Aorta (tissue), 5 donors: ENCODE measurements around the gene ACER3. TPM values are rescaled to one million over a fixed set of nuclear protein-coding genes. Genes with fewer than 3 reads are reported as not detected.
"Not testable (repeated sequence)": the region's sequence is repeated elsewhere in the genome, so short reads cannot be mapped to it uniquely, and the experiment has no call there.

ENCODE experiments used
- ATAC-seq: fragments of 200-7000 bp; cut with Tn5 transposase; one replicate; pipeline ENCODE4 v1.9.1; 2022; ENCODE audit warnings: moderate library complexity; ENCODE audit not compliant: low FRiP score
- DNase-seq, 2 donors: peaks; one replicate each; pipeline ENCODE4 v3.0.0-alpha.2; 2020
- H3K27ac ChIP-seq, 2 donors: one replicate each; pipeline ENCODE4 v1.5.1; 2013; ENCODE audit warnings: low read length in 2 of 2, mild to moderate bottlenecking in 2 of 2, moderate library complexity in 2 of 2, control low read depth in 1 of 2, inconsistent platforms in 1 of 2, low read depth in 1 of 2
- H3K27me3 ChIP-seq, 2 donors: one replicate each; pipeline ENCODE4 v1.6.1; 2013; ENCODE audit warnings: control low read depth in 1 of 2, low read length in 1 of 2, mild to moderate bottlenecking in 1 of 2, moderate library complexity in 1 of 2; ENCODE audit not compliant: insufficient read depth in 2 of 2, control insufficient read depth in 1 of 2
- H3K36me3 ChIP-seq, 2 donors: one replicate each; pipeline ENCODE4 v1.6.1; 2013; ENCODE audit warnings: control low read depth in 1 of 2, low read length in 1 of 2, mild to moderate bottlenecking in 1 of 2; ENCODE audit not compliant: insufficient read depth in 2 of 2, control insufficient read depth in 1 of 2
- H3K4me1 ChIP-seq, 2 donors: one replicate each; pipeline ENCODE4 v1.6.1; 2013; ENCODE audit warnings: low read length in 2 of 2, control low read depth in 1 of 2, mild to moderate bottlenecking in 1 of 2, moderate library complexity in 1 of 2; ENCODE audit not compliant: insufficient read depth in 2 of 2, control insufficient read depth in 1 of 2
- H3K4me3 ChIP-seq, 2 donors: one replicate each; pipeline ENCODE4 v1.5.1; 2013; ENCODE audit warnings: low read length in 2 of 2, control low read depth in 1 of 2, mild to moderate bottlenecking in 1 of 2
- H3K9me3 ChIP-seq: one replicate; pipeline ENCODE4 v1.6.1; 2013; ENCODE audit warnings: mild to moderate bottlenecking, low read length; ENCODE audit not compliant: control insufficient read depth
- whole genome bisulfite sequencing, 2 donors: extraction: QIAGEN DNeasy Blood & Tissue Kit; methylation state at CpG; one replicate each; pipeline ENCODE4 v1.1.7; 2013; 5-methylcytosine and 5-hydroxymethylcytosine counted together
- intact Hi-C, 2 donors: fragments of 100-400 bp; cut with DNase I; formaldehyde crosslinking; loops; one replicate each; pipeline versions ENCODE4 v1.14.2 to v1.15.0; 2022
- polyA plus RNA-seq, 2 donors: library from polyadenylated mRNA; stranded (reverse); fragments of 200-250 nt; gene quantifications; one replicate each; pipeline ENCODE4 v1.2.3, GENCODE V29; 2013
- total RNA-seq, 2 donors: library from RNA; stranded (reverse); fragmentation: NEBNext Ultra II Directional; extraction: Animal tissue kit (Norgen Biotek cat#: 25700); gene quantifications; one replicate each; pipeline ENCODE4 v1.2.1, GENCODE V29; 2021
- donor health status: healthy with polysubstance abuse.
- donor health status: Bipolar disorder and iron deficiency.
- donor health status: DM: no; HTN: no; CAD: no.
- donor health status: DM: no; HTN: no; CAD: no.
- donor health status: DM: yes; HTN: yes; CAD: no.

Gene ACER3
- total and polyA plus RNA-seq, 4 donors: 3.6 to 27.3 (median 10.9) TPM

- Histone ChIP-seq H3K36me3 (no peaks in the 10 kb centered on the region), H3K9me3 (no peaks in the 10 kb centered on the region), H3K27ac (no peak overlapping the region), H3K4me1 (no peaks in the 10 kb centered on the region), H3K4me3 (no peak overlapping the region), H3K27me3 (no peaks in the 10 kb centered on the region)
- WGBS, 2 donors: 99 to 100% methylated on average over 1 of the region's 1 CpG
- intact Hi-C loops: no loop called here
- no peak for ATAC-seq
- no peak for DNase-seq
Observed at GRCh38 chr11:76997512-76997911, 136.8 kb downstream of the ACER3 start.

DNA sequence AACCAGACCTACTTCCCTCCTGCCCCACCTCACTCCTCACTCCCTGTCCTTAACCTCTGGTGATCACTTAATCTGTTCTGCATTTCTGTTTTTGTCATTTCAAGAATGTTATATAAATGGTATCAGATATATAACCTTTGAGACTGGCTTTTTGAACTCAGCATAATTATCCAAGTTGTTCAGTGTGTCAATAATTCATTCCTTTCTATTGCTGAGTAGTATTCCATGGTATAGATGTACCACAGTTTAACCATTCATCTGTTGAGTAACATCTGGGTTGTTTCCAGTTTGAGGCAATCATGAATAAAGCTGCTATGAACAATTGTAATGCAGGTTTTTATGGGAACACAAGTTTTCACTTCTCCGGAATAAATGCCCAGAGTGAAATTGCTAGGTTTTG is 138.9 kb downstream of the ACER3 start:
- H3K36me3 ChIP-seq: no peaks in the 10 kb centered on the region
- no peak for DNase-seq
- WGBS, 2 donors: 97 to 98% methylated on average over 1 of the region's 1 CpG
- no peak overlapping the region for H3K4me3 ChIP-seq
- no peaks in the 10 kb centered on the region for H3K4me1 ChIP-seq
- intact Hi-C loops: no loop called here
- H3K27ac ChIP-seq: no peak overlapping the region
- ATAC-seq: no peak
- no peaks in the 10 kb centered on the region for H3K27me3 ChIP-seq
- no peaks in the 10 kb centered on the region for H3K9me3 ChIP-seq

DNA sequence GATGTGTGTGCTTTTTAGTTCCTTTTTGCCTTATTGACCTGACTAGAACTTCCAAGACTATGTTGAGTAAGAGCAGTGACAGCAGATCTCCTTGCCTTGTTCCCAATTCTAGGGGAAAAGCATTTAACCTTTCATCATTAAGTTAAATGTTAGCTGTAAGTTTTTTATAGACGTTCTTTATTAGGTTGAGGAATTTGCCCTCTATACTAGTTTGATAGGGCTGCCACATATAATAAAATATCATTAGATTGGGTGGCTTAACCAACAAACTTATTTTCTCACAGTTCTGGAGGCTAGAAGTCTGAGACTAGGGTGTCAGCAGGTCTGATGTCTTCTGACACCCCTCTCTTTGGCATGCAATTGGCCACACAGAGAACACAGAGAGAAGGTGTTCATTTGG is 140.9 kb downstream of the ACER3 start:
- Histone ChIP-seq H3K36me3 (no peaks in the 10 kb centered on the region), H3K9me3 (no peaks in the 10 kb centered on the region), H3K4me3 (no peak overlapping the region), H3K27me3 (no peaks in the 10 kb centered on the region), H3K27ac (no peak overlapping the region), H3K4me1 (no peaks in the 10 kb centered on the region)
- intact Hi-C loops: no loop called here
- ATAC-seq (no peak), DNase-seq (no peak)
- 59 to 60% methylated on average over 1 of the region's 1 CpG for WGBS, 2 donors

- intact Hi-C loops: no loop called here
- H3K9me3 ChIP-seq: no peaks in the 10 kb centered on the region
- 94 to 96% methylated on average over 2 of the region's 2 CpGs for WGBS, 2 donors
- H3K27ac ChIP-seq: no peak overlapping the region
- H3K36me3 ChIP-seq: no peaks in the 10 kb centered on the region
- H3K4me1 ChIP-seq: no peaks in the 10 kb centered on the region
- no peak overlapping the region for H3K4me3 ChIP-seq
- no peaks in the 10 kb centered on the region for H3K27me3 ChIP-seq
- ATAC-seq: no peak
- DNase-seq: no peak
Observed at GRCh38 chr11:77002776-77003175, 142.1 kb downstream of the ACER3 start.

- ATAC-seq (no peak), DNase-seq (no peak)
- intact Hi-C loops: no loop called here
- Histone ChIP-seq H3K4me1 (no peaks in the 10 kb centered on the region), H3K27ac (no peak overlapping the region), H3K27me3 (no peaks in the 10 kb centered on the region), H3K36me3 (no peaks in the 10 kb centered on the region), H3K9me3 (no peaks in the 10 kb centered on the region), H3K4me3 (no peak overlapping the region)
- WGBS, 2 donors: 46 to 70% methylated on average over 2 of the region's 2 CpGs
Observed at GRCh38 chr11:77003963-77004362, 143.2 kb downstream of the ACER3 start.

DNA sequence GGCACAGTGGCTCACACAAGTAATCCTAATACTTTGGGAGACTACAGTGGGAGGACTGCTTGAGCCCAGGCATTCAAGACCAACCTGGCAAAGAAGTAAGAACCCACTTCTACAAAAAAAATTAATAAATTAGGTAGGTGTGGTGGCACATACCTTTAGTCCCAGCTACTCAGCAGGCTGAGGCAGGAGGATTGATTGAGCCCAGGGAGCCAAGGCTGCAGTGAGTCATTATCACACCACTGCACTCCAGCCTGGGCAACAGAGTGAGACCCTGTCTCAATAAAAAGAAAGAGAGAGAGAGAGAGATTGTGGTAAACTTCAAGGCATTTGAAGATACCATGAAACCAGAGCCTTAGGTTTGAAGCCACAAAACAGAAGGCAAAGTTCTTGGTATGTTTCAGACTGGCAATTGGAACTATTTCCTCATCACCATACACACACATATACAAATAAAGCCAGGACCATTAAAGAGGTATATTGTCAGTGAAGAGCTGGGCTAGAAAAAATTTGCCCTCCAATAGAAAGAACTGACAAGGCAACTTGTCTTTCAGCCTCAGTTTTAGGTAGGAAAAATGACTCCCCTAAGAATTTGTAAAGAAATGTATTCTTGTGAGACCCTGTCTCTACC is 148.9 kb downstream of the ACER3 start:
- ATAC-seq: no peak
- no peak for DNase-seq
- H3K4me1 ChIP-seq: no peaks in the 10 kb centered on the region
- H3K36me3 ChIP-seq: peaks cover 0 to 6% of the 10 kb centered on the region in 2 donors
- H3K27ac ChIP-seq: no peak overlapping the region
- no peak overlapping the region for H3K4me3 ChIP-seq
- no peaks in the 10 kb centered on the region for H3K27me3 ChIP-seq
- intact Hi-C loops: no loop called here
- no peaks in the 10 kb centered on the region for H3K9me3 ChIP-seq

GRCh38 chr11:77014669-77015068 is 154.0 kb downstream of the ACER3 start:
- H3K9me3 ChIP-seq: no peaks in the 10 kb centered on the region
- H3K27ac ChIP-seq: no peak overlapping the region
- H3K27me3 ChIP-seq: no peaks in the 10 kb centered on the region
- H3K36me3 ChIP-seq: peaks cover 0 to 6% of the 10 kb centered on the region in 2 donors
- ATAC-seq (no peak), DNase-seq (no peak)
- no peak overlapping the region for H3K4me3 ChIP-seq
- intact Hi-C loops: no loop called here
- H3K4me1 ChIP-seq: no peaks in the 10 kb centered on the region
- WGBS, 2 donors: 91 to 92% methylated on average over 2 of the region's 2 CpGs

GRCh38 chr11:77018396-77018924 is 157.7 kb downstream of the ACER3 start:
- DNase-seq, H3K4me1 ChIP-seq, H3K36me3 ChIP-seq, intact Hi-C loops, H3K27me3 ChIP-seq, ATAC-seq, H3K9me3 ChIP-seq, H3K27ac ChIP-seq, H3K4me3 ChIP-seq: not testable (repeated sequence)
- WGBS, 2 donors: 90 to 94% methylated on average over 2 of the region's 2 CpGs

DNA sequence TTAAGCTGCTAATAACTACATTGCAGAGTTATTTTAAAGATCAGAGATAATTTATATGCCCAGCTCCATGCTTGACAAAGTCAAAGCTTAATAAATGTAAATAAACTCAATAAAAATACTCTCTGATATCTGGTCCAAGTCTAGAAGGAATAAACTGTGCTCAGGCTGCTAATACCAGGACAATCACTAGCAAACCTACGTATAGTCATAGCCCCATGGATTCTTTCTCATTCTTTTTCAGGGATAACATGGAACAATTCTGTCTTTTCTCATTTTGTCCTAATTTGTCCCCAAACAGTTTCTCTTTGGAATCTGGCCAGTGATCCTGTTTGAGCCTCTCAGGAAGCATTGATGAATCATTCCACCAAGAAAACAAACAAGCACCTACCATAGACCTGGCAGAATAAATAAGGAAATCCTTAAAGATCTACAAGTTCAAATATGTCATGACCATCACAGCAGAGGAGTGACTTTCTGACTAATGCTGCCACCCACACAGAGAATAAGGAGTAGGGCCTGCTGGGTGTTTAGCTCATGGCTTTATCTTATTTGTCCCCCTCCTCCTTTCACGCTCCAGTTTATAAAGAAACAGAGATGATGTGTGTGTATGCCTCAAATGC is 159.4 kb downstream of the ACER3 start:
- no peaks in the 10 kb centered on the region for H3K9me3 ChIP-seq
- H3K27ac ChIP-seq: no peak overlapping the region
- DNase-seq (no peak), ATAC-seq (no peak)
- H3K4me1 ChIP-seq: no peaks in the 10 kb centered on the region
- WGBS, 2 donors: 73 to 87% methylated on average over 2 of the region's 2 CpGs
- no peak overlapping the region for H3K4me3 ChIP-seq
- peaks cover 0 to 2% of the 10 kb centered on the region in 2 donors for H3K36me3 ChIP-seq
- no peaks in the 10 kb centered on the region for H3K27me3 ChIP-seq
- intact Hi-C loops: no loop called here
